ENCODE results near the gene IL10. TPM values are rescaled to one million over a fixed set of nuclear protein-coding genes. Genes with fewer than 3 reads are reported as not detected.

IL10 gene
- total RNA-seq, 1 donor from 2014 or later, result 2.7 TPM

DNA sequence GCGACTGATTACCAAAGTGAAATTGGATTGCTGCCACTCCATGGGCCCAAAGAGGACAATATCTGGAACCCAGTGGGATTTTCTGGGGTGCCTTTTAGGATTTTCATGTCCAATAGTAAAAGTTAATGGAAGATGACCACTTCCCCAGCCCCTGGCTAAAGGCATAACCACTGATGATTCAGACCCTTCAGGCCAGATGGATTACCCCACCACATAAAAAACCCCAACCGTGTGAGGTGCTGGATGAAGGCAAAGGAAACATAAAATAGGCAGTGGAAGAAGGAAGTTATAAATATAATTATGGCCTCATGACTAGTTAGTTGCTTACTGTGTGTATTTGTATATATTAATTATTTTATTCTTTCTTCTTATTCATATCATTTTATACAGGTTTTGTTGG, 40.2 kb upstream of the IL10 start:
- TF ChIP-seq, protein P1, sequence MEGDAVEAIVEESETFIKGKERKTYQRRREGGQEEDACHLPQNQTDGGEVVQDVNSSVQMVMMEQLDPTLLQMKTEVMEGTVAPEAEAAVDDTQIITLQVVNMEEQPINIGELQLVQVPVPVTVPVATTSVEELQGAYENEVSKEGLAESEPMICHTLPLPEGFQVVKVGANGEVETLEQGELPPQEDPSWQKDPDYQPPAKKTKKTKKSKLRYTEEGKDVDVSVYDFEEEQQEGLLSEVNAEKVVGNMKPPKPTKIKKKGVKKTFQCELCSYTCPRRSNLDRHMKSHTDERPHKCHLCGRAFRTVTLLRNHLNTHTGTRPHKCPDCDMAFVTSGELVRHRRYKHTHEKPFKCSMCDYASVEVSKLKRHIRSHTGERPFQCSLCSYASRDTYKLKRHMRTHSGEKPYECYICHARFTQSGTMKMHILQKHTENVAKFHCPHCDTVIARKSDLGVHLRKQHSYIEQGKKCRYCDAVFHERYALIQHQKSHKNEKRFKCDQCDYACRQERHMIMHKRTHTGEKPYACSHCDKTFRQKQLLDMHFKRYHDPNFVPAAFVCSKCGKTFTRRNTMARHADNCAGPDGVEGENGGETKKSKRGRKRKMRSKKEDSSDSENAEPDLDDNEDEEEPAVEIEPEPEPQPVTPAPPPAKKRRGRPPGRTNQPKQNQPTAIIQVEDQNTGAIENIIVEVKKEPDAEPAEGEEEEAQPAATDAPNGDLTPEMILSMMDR (IDR thresholded peaks at IDR 0.05), result no peak
- no peak for TF ChIP-seq POLR2AphosphoS5 (IDR thresholded peaks at IDR 0.05; ENCODE audit: insufficient read depth in 1 of 2, low read depth in 1 of 2)
- no peak for TF ChIP-seq POLR2A (IDR thresholded peaks at IDR 0.05)
- H3K36me3 ChIP-seq, result no peaks in the 10 kb centered on the region

DNA sequence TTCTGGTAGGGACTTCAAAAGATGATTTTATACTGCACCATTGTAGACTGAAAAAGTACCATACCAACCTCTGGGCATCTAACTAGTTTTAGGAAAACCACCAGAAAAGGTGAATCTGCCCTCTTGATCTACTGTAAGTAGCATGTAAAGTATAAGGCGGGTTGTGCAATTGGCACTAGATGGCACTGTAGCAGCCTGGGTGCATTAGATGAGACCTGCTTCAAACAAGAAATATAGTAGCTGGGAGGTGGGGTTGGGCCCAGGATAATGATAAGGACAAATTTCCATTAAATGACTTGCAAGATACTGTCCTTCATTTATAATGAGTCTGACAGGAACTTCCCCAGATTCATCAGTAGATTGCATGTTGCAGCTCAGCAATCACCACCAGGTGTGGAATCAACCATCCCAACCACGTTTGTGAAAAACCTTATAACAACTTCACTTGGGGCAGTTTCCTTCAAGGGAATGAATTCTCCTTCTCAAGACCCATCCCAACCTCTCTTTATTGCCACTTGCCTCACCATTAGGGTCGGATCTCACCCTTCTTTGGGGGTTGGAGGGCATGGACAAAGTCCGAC, 37.3 kb upstream of the IL10 start:
- no peak overlapping the region for H3K27ac ChIP-seq
- DNase-seq (ENCODE audit: extremely low spot score in 2 of 2), result no peak
- H3K4me3 ChIP-seq, result no peak overlapping the region
- intact Hi-C loops (cut with DNase I), result no loop called here
- H3K9me3 ChIP-seq, result no peaks in the 10 kb centered on the region
- H3K36me3 ChIP-seq, result no peaks in the 10 kb centered on the region
- H3K4me1 ChIP-seq, result no peaks in the 10 kb centered on the region
- no peak for TF ChIP-seq POLR2AphosphoS5 (IDR thresholded peaks at IDR 0.05; ENCODE audit: insufficient read depth in 1 of 2, low read depth in 1 of 2)
- TF ChIP-seq, protein P1 (IDR thresholded peaks at IDR 0.05), result no peak
- TF ChIP-seq POLR2A (IDR thresholded peaks at IDR 0.05), result no peak
- H3K27me3 ChIP-seq, result no peaks in the 10 kb centered on the region

More for the DNA sequence above, 40.2 kb upstream of the IL10 start:
- no peak overlapping the region for H3K27ac ChIP-seq
- no peak for DNase-seq (ENCODE audit: extremely low spot score in 2 of 2)
- no peak overlapping the region for H3K4me3 ChIP-seq
- H3K27me3 ChIP-seq, result no peaks in the 10 kb centered on the region
- intact Hi-C loops (cut with DNase I), result no loop called here
- H3K4me1 ChIP-seq, result peaks cover 6% of the 10 kb centered on the region
- no peaks in the 10 kb centered on the region for H3K9me3 ChIP-seq

DNA sequence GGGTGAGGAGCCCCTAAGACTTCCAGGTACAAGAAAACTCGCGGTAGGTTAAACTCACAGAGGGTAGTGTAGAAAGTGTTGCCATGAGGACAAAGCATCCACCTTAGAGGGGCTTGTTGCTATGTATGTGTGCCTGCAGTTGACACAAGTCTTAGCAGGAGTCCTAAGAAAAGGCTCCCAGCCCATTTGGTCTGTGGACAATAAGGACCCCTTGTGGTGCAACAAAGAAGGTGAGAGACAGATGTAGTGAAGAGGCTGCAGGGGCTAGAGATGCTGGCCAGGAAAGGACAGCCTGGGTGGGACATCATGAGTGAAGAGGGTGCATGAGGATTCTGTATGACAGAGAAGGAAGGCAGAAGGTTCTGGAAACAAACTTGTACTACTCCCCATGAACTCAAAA, 36.3 kb upstream of the IL10 start:
- Histone ChIP-seq H3K27ac (no peak overlapping the region), H3K4me3 (no peak overlapping the region), H3K9me3 (no peaks in the 10 kb centered on the region), H3K4me1 (no peaks in the 10 kb centered on the region), H3K36me3 (no peaks in the 10 kb centered on the region), H3K27me3 (no peaks in the 10 kb centered on the region)
- intact Hi-C loops (cut with DNase I), result no loop called here
- no peak for DNase-seq (ENCODE audit: extremely low spot score in 2 of 2)
- TF ChIP-seq, protein P1 (IDR thresholded peaks at IDR 0.05), result peak in 2 of 3 experiments; percentile 15 to 38
- TF ChIP-seq POLR2A (IDR thresholded peaks at IDR 0.05), result no peak
- TF ChIP-seq POLR2AphosphoS5 (IDR thresholded peaks at IDR 0.05; ENCODE audit: insufficient read depth in 1 of 2, low read depth in 1 of 2), result no peak

DNA sequence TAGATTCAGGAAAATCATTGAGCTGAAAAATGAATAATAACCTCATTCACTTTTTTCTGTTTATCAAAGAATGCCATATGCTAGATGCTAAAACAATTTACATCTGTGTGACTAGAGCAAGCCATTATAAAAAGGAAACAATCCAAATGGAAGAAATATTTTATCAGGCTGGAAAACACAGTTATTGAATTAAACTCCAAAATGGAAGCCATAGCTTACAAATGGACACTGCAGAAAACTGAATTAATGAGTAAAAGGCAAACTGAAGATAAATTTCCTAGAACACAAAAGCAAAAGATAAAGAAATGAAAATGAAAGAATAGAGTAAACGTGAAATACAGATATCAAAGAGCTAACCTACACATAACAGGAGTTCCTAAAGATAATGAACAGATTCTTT, 33.1 kb upstream of the IL10 start:
- intact Hi-C loops (cut with DNase I), result no loop called here
- H3K36me3 ChIP-seq, result no peaks in the 10 kb centered on the region
- no peak for DNase-seq (ENCODE audit: extremely low spot score in 2 of 2)

More for the DNA sequence above, 33.1 kb upstream of the IL10 start:
- no peaks in the 10 kb centered on the region for H3K4me1 ChIP-seq
- H3K27ac ChIP-seq, result no peak overlapping the region
- no peaks in the 10 kb centered on the region for H3K27me3 ChIP-seq
- no peak overlapping the region for H3K4me3 ChIP-seq
- no peaks in the 10 kb centered on the region for H3K9me3 ChIP-seq
- no peak for TF ChIP-seq POLR2A (IDR thresholded peaks at IDR 0.05)
- TF ChIP-seq POLR2AphosphoS5 (IDR thresholded peaks at IDR 0.05; ENCODE audit: insufficient read depth in 1 of 2, low read depth in 1 of 2), result no peak
- TF ChIP-seq, protein P1 (IDR thresholded peaks at IDR 0.05), result no peak

Measured in vagina (tissue), 2 donors.